DMS53 (cell line): Measurements from ENCODE around the gene RBMS1.

ENCODE experiments used
- DNase-seq: peaks from one replicate; lab custom pipeline; 2025; lab: John Stamatoyannopoulos, UW

The RBMS1 gene

DNA sequence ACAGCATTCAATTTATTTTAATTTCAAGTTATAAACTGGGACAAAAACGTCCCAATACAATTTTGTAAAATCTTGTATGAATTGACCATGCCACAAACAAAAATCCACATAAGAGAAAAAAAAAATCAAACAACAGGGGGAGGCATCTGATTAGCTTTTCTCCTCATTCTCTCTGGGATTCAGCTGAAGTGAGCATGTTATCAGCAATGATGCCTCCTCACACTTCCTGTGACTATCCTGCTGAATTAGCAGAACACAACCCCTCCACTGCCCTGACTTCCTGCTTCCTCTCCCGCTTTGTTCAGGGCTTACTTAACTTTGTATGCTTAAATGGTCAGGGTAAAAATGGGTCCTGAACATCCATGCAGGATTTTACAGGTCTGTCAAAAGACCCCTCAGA lies 161.3 kb downstream of the RBMS1 start:
- DNase-seq = peak; percentile 58

DNA sequence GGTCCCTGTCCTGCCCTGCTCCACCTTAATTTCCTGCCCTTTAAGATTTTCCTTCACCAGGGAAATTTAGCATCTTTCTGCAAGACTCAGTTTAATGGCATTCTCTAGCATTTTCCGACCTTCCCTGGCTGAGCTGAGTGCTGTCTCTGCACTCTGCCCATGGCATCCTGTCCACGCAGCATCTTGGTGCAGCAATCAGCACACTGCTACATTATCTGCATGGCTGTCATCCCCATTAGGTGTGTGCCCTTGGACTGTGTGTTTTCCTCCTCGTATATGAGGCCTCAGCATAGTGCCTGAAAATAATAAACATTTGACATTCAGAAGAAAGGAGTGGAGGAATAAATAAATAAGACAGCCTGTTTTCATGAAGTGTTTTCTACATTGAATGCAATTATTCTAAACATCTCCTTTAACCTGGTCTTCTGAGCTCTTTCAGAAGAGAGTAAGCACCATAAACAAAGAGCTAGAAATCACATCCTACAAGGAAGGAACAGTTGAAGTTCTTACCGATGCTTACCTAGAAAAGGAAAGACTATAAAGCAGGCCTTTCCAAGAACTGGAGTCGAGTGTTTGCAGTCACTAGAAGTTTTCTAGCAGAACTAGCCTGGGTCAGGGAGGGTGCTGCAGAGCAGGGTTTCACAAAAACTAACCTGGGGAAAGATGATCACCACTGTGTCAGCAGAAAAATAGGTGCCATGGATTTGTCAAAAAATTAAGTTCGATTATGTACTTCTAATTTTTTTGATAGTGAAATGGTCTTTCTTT lies 162.2 kb downstream of the RBMS1 start:
- no peak for DNase-seq

DNA sequence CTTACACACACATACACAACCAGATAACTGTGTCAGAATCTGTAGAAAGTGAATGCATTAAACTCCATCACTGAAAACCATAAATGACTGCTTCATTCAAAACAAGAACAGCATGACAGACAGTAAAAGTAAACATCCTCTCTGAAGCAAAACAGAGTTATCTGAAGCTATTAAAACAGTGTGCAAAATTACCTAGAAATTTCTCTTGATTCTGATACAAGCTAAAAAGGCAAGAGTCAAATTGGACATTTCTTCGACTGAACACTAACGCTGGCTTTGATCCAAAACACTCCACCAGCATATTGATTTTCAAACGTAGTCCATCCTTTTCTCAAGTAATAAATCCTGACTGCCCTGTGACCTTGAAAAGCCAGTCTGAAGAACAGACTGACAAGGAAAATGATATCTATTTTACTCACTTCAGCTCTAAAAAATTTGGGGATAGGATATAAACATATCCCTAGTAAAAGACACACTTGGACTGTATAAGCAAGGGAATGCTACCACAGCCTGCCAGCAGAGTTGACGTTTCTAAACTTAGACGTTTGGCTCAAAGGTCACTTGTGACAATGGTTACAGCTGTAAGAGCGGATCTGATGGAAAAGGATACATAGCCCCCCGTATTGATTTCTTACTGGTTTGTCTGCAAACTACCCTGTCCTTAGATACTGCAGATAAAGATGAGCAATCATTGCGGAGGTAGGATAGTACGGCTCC lies 164.6 kb downstream of the RBMS1 start:
- DNase-seq = no peak

DNA sequence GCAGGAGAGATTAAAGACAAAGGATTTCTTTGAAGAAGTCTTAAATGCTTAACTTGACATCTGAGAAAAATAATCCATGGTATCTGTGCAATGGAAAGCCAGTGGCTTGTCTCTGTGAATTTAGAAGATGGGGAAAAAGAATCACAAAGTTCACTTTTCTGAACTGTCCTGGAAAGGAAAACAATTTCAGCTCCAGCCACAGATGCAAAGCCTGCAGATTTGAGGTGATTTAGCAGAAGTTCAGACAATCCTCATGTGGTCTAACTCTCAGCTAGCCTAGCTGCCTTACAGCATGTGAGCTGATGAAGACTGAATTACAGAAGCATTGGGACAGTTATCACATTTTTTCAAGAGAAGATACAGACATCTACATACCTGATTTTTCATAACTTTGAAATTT lies 166.8 kb downstream of the RBMS1 start:
- no peak for DNase-seq

DNA sequence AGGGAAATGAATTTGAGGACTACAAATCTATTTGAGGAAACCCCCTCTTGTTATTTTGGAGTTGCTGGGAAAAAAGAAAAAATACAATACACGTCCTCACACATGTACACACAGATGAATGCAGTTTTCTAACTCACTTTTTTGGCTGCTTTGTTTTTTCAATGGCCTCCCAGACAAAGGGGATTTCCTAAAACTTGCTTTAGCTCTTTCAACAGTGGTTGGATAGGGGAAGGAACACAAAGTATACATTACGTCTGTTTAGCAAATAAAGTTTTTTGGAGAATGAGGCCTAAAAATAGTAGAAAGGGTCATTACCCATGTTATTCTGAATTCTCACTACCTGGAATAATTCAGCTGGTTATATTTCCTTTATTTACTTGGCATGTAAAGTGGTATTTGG lies 168.2 kb downstream of the RBMS1 start:
- DNase-seq = no peak

DNA sequence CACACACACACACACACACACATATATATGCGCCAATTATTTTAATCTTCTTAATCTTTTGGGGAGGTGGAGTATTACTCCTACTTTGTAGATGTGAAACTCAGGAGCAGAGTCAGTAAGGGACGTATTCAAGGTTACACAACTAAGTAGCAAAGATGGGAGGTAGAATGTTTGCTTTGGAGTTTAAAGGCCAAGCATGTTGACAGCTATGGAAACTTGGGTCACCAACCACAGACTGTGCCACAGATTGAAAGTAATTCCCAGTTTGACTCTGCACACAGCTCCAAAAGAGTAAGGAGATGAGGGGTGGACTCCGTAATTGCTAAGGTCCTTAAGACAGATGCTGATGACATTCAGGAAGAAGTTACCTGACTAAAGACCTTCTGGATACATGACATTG lies 168.7 kb downstream of the RBMS1 start:
- no peak for DNase-seq

DNA sequence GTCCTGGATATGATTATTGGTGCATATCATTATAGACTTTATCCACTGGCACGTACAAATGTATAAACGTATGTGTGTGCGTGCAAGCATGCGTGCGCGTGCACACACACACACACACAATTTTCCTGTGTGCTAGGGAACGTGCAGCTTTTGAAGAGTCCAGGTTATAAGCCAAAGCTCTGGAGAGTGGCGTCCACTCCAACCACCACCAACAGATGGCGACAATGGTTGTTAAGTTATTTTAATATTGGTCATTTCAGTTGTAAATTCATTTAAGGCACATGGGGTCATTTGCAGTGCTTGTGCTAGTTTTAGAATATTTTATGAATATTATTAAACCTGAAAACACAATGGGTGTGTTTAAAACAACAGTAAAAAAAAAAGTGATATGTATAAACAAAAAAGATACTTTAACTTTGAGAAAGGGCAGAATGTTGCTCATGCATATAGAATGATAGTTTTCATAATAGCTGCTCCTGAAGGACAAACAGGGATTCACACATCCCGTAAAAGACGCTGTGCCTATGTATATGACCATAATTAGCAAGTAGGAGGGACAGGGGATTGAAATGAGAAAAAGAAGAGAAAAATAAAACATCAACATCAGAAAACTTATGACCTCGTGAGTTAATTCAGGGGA lies 169.3 kb downstream of the RBMS1 start:
- peak; percentile 83 for DNase-seq

DNA sequence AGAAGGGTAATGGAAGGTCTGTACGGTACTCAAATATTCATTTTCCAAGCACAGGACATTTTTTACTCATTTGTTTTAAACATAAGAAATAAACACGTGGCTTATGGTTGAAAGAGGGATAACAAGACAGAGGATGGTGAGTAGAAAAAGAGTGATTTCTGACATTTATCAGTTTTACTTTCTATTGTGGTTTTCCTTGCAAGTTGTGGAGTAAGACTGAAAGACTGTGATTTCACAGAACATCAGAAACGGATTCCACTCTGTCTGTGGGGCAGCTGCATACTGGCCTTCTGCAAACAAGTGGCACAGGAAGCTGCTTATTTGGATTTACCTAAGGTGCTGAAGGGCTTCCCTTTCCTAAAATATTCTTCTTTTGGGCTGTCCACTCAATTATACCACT lies 171.3 kb downstream of the RBMS1 start:
- no peak for DNase-seq

DNA sequence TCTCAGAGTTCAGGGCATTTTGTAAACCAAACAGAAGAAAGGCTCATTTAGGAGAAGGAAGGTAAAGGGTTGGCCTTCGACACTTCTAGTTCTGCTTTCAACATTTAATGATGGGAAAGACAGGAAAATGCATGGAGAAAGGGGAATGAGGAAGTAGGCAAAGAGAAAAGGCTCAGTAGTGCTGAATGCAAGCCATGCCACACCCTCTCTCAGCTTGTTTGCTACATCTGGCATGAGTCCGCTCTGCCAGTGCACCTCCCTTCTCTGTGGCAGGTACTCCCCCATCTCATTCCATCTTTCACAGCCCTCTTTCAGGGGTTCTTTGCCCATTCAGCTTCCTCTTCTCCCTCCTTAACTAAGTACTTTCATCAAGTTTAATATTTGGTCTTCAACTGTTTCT lies 172.6 kb downstream of the RBMS1 start:
- peak; percentile 23 for DNase-seq

DNA sequence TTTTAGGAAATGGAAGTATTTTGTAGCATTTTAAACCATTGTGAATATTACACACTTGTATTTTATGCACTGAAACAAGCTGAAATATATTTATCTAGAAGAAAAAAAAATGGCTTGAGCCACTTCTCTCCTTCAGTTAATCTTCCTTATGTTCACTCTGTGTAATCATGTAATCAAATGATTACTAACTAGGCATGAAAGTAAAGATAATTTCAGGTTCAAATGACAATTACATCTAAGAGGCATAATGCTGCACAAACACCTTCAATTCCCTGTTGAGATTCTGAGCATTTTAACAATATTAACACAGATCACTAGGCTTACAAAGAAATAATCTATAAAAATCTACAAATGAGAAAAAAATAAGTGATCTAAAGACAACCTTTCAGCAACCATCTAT lies 173.9 kb downstream of the RBMS1 start:
- DNase-seq = no peak

DNA sequence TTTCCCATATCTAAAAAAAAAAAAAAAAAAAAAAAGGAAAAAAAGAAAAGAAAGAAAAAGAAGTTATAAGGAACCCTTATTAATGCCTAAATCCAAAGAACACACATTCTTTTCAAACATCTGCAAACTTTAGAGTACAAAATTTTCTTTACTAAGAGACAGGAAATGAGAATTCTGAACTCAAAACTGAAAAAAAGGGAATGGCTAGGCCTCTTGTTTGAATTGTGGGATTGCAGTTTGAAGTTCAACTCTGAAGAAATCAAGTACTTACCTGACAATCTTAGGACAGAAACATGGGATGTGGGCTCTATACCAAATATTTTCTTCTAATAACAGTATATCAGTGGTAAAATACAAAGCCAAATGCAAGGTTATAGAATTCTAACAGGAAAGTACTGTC lies 175.4 kb downstream of the RBMS1 start:
- DNase-seq = no peak

DNA sequence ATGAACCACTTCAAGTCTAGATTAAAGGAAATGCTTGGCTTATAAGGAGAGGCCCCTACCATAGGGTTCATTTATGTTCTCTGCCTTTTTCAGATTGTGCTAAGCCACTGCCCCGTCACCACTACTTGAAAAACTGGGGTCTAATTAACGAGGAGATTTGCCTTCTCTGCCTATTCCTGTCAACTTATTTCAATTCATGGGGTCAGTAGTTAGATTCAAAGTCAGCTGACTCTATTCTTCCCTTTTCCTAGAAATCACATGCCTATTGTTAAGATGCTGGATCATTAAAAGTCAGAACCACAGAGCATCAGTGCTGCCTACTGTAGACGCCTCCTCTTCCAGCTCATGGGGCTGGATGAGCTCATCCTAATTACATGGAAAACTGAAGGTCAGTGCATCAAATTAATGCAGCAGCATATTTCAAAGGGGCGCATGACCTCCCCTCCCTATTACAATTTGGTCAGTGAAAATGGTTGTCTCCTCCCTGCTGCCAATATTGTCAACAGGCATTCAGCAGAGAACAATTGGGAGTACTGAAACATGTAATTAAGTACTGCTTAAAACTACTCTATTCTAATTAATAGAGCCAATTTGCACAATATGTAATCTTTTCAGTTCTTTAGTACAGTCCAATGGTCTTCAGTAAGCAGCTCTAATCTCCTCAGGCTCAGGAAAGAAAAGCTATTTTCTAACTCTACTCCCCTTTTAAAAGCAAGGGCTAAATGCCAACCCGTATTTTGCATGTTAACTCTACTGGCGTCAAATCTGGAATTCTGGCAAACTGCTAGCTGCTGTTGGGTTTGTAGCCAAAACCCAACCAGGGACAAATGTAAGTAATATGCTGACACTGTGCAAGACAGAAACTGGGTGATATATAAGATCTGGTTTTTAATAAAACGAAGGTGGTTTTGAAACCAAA lies 176.2 kb downstream of the RBMS1 start:
- DNase-seq = no peak

DNA sequence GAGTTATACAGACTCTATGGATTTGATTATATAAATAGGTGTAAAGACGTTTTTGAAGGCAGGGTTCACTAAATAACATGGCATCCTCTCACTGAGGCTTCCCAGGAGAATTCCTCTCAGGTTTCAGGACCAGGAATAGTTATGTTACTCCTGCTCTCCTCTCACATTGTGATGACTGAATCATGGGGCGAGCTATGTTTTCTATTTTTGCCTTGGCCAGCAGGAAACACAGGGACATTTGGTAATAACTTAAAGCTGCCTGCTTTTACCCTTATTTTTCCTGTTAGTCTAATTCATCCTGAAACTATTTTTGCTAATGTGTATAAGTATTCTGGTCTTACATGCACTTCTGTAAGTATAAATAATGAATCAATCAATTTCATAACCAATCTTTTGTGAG lies 178.3 kb downstream of the RBMS1 start:
- DNase-seq = no peak

DNA sequence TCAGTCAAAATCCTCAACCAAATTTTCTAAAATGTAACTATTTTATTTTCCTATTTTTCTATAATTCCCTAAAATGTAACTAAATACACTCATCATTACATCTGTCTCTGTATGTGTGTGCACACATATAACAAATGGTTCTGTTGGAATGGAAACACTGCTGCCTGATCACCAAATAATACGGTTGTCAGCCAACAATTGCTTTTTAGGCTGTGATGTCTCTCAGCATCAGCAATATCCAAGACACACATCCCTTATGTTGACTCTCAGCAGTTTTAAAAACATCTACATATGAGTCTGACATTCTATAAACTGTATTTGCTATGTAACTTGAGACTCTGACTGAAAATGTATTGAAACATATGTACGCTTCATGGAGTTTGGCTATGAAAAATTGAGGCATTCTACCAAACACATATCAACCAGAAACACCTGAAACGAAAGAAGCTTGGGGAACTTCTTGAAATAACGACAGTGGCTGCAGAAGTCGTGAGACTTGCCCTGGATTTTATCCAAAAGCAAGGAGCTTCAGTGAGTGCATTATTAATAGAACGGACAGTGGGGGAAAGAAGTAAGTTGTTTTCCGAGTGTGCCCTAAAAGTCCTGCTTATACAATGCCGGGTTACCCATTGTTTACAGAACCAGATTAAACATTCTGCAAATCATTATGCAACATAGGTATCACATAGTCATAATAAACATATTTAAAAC lies 183.3 kb downstream of the RBMS1 start:
- DNase-seq = no peak

DNA sequence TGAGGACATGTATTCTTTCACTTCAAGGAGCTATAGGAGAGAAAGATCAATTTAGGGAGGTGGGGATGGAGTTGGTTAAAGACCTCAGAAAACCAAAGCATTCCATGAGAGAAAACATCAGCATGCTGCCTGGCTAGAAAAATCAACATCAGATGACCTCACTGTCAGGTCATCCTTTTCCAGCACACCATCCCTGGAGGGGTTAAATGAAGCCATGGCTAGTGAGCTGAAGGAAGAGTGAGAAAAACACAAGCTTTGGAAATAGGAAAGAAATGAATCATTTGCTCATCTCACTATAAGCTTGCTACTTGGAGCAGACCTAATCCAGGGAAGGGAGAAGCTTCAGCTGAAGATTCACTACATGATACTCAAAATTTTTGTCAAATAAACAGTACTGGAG lies 184.0 kb downstream of the RBMS1 start:
- no peak for DNase-seq

DNA sequence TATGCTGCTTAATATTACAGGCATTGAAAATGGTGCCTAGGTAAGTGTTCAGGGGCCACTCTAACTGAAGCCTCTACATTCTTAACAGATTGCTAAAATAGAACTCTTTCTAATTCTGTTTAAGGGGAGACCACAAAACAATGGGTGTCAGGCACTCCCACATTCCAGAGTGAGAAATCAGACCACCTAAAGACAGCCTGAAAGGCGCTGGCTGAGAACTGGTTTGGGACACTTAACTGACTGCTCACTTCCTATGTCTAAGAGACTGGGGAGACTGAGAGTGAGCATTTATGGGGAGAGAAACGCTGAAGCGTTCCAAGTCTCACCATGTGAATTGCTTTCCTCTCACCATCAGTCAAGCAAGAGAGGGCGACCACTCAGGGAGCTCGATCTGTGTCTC lies 184.7 kb downstream of the RBMS1 start:
- no peak for DNase-seq

DNA sequence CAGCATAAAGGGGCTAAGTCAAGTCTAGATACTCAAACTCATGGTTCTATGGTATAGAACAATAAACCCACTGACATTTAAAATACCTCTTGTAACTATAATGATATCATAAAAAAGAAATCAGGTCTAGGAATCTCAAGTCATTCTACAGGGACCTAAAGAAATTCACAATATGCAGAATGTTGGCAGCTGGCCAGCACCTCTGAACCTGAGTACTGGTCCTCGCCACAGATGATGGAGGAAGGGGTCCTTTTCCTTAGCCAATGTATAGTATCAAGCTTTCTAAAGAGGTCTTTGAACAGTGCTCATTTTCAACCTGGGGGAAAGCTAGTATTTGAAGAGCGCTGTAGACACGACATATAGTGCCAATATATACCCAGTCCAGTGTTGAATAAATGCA lies 185.1 kb downstream of the RBMS1 start:
- DNase-seq = no peak

DNA sequence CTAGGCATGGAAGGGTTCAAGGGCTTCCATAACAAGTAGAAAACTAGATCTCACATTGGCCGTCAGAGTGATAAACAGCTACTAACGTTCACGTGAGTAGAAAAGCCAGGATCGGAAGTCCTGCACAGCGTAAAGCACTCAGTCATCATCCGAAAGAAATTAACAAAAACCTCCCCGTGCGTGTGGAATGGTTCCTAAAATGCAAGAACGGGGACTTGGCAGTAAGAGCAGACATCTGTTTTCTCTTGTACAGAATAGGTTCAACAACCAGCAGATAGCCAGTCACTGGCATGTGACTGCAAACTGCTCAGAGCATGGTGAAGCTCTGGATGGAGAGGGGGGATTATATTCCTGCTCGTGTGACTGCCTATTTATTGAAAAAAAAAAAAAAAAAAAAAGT lies 186.6 kb downstream of the RBMS1 start:
- DNase-seq = no peak

DNA sequence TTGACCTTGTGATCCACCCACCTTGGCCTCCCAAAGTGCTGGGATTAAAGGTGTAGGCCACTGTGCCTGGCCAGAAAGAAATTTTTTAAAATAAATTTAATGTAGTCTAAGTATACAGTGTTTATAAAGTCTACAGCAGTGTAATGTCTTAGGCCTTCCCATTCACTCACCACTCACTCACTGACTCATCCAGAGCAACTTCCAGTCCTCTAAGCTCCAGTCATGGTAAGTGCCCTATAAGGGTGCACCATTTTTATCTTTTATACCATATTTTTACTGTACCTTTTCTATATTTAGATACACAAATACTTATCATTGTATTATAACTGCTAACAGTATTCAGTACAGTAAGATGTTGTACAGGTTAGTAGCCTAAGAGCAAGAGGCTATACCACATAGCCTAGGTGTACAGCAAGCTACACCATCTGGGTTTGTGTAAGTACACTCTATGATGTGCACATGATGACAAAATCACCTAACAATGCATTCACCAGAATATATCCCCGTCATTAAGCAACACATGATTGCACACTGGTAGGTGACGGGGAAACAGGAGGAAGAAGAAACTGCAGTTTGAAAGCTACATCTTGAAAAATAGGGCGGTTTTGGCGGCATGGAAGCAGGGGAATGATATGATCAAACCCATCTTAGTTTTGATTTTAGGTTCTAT lies 188.4 kb downstream of the RBMS1 start:
- no peak for DNase-seq

DNA sequence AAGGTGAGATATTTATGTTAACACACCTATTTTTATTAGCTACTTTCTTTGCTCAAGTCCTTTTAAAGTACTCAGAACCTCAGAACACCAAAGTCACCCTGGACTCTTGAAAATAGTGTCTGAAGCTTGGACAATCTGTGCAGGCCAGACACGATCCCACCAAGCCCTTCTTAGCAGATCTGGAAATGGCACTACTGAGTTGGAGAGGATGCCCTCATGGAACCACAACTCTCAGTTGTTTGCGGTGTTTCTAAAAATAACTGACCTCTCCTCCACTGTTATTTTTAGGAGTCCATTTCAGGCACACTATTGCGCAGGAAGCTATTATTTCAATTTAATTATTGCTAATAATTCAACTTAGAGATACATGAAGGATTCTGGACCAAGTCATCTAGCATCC lies 190.1 kb downstream of the RBMS1 start:
- DNase-seq = no peak

DNA sequence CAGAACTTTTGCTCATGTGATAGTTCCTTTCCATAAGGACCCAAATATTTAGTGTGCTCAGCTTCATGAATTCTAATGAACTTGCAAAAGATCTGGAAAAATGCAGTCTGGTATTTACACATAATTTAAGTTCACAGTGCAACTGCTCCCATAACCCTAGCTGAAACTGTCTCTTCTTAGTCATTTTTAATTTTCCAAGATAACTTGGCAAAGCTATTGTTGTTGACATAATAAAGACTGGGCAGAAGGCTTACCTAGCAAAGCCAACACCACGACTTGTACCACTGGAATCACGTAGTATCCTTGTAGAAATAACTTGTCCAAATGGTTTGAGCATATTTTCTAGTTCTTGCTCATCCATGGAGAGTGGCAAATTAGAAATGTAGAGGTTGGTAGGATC lies 190.5 kb downstream of the RBMS1 start:
- no peak for DNase-seq
